K562 (cell line): ENCODE data around the gene CAMK2A. TPM values are rescaled to one million over a fixed set of nuclear protein-coding genes. Genes with fewer than 3 reads are reported as not detected.

Experiments
- ATAC-seq: fragments of 200-7000 bp; cut with Tn5 transposase; 3 replicates; pipeline ENCODE4 v1.9.1; 2020; ENCODE audit warnings: moderate library complexity
- BruUV-seq: library from RNA; stranded (reverse); fragments of 400-500 nt; replicated peaks from 2 replicates; lab custom pipeline; 2021; lab: Mats Ljungman, UMichigan
- CTCF ChIA-PET: fragments of 300-600 bp; formaldehyde crosslinking; extraction: SDS; loops from one replicate; lab custom pipeline; 2021; ENCODE audit warnings: low intra/inter-chr PET ratio; lab: Yijun Ruan, JAX
- POLR2A ChIA-PET: fragments of 300-600, 350-650 bp; sonication (Branson Sonifier 250); formaldehyde crosslinking; extraction: SDS; loops from one replicate; lab custom pipeline; 2021; ENCODE audit warnings: antibody characterized with exemption, inconsistent platforms; lab: Yijun Ruan, JAX
- DNase-seq, 4 experiments: peaks; one replicate each; pipeline versions ENCODE4 v3.0.0 to v3.0.0-alpha.2; 2011 to 2018; ENCODE audit warnings: low spot score in 3 of 4, mixed read lengths in 3 of 4; ENCODE audit errors: extremely low read depth in 1 of 4
- FAIRE-seq: peaks from 2 replicates; lab custom pipeline; 2011; peaks lifted over from hg19 to GRCh38; lab: Jason Lieb, UNC
- H2AFZ ChIP-seq: 2 replicates; pipeline ENCODE4 v1.6.0; 2011; ENCODE audit warnings: low read depth, low read length, control low read depth, inconsistent platforms
- H3K27ac ChIP-seq: fragments of 200-600 bp; 3 replicates; pipeline ENCODE4 v1.8.0; 2011; ENCODE audit warnings: low read depth, mild to moderate bottlenecking, control low read depth, inconsistent platforms, low read length, moderate library complexity, mixed read lengths; ENCODE audit errors: extremely low read depth
- H3K27me3 ChIP-seq, 2 experiments: fragments of 300-600 bp in 1 of 2; 2 replicates in 1 of 2; 3 replicates in 1 of 2; pipeline versions ENCODE4 v1.6.0 to v1.8.0; 2011; ENCODE audit warnings: inconsistent platforms in 2 of 2, low read length in 2 of 2, mild to moderate bottlenecking in 1 of 2, mixed read lengths in 1 of 2, moderate library complexity in 1 of 2; ENCODE audit not compliant: control insufficient read depth in 2 of 2, insufficient read depth in 2 of 2
- H3K36me3 ChIP-seq: fragments of 300-600 bp; 3 replicates; pipeline ENCODE4 v1.8.0; 2011; ENCODE audit warnings: mild to moderate bottlenecking, low read length, inconsistent platforms; ENCODE audit not compliant: control insufficient read depth, insufficient read depth
- H3K4me1 ChIP-seq, 2 experiments: fragments of 200-600 bp in 1 of 2; replicated peaks in 1 of 2; 2 replicates in 1 of 2; 3 replicates in 1 of 2; pipeline versions ENCODE4 v1.5.1 to v1.8.0; 2011; ENCODE audit warnings: inconsistent platforms in 2 of 2, low read length in 2 of 2, mild to moderate bottlenecking in 1 of 2, mixed read lengths in 1 of 2, moderate library complexity in 1 of 2; ENCODE audit not compliant: control insufficient read depth in 2 of 2, insufficient read depth in 2 of 2
- H3K4me2 ChIP-seq: 2 replicates; pipeline ENCODE4 v1.6.1; 2011; ENCODE audit warnings: low read length, control low read depth, inconsistent platforms, mixed read lengths; ENCODE audit not compliant: insufficient read depth
- H3K4me3 ChIP-seq: fragments of 200-600 bp; sonication (generic), shearing (Covaris generic); 2 replicates; pipeline ENCODE4 v1.5.1; 2016; ENCODE audit warnings: control low read depth, inconsistent platforms
- H3K79me2 ChIP-seq: fragments of 200-600 bp; 3 replicates; pipeline ENCODE4 v1.8.0; 2011; ENCODE audit warnings: low read length, inconsistent platforms; ENCODE audit not compliant: control insufficient read depth, insufficient read depth
- H3K9ac ChIP-seq, 2 experiments: 2 replicates each; pipeline versions ENCODE4 v1.6.0 to v1.6.1; 2011; ENCODE audit warnings: low read depth in 2 of 2, low read length in 2 of 2, control low read depth in 1 of 2, inconsistent platforms in 1 of 2, mild to moderate bottlenecking in 1 of 2, mixed read lengths in 1 of 2; ENCODE audit not compliant: insufficient read depth in 1 of 2
- H3K9me1 ChIP-seq: one replicate; pipeline ENCODE4 v1.6.0; 2011; ENCODE audit warnings: inconsistent platforms, mild to moderate bottlenecking, low read length, moderate library complexity; ENCODE audit not compliant: control insufficient read depth, insufficient read depth
- H3K9me3 ChIP-seq: replicated peaks from 2 replicates; pipeline ENCODE4 v1.5.1; 2011; ENCODE audit warnings: low read depth, low read length, inconsistent platforms; ENCODE audit not compliant: control insufficient read depth, insufficient read depth
- H4K20me1 ChIP-seq: replicated peaks from 2 replicates; pipeline ENCODE4 v1.6.1; 2011; ENCODE audit warnings: low read length, inconsistent platforms, mixed read lengths; ENCODE audit not compliant: control insufficient read depth, insufficient read depth
- GABPA ChIP-seq: fragments of 200-800 bp; sonication (Bioruptor generic); conservative IDR thresholded peaks from 2 replicates; pipeline ENCODE4 v1.6.1; 2016; ENCODE audit warnings: low read depth, missing genetic modification characterization, missing compliant biosample characterization
- LCOR ChIP-seq: sonication (generic); formaldehyde crosslinking; IDR thresholded peaks from 2 replicates; pipeline ENCODE4 v1.8.0; 2022; ENCODE audit warnings: mild to moderate bottlenecking, missing genetic modification reagents
- NCOA2 ChIP-seq, 2 experiments: fragments of 450-650 bp; IDR thresholded peaks; 2 replicates each; pipeline ENCODE4 v1.6.1; 2018; ENCODE audit warnings: mild to moderate bottlenecking in 2 of 2, moderate library complexity in 1 of 2; ENCODE audit not compliant: partially characterized antibody in 2 of 2
- NCOA4 ChIP-seq: fragments of 450-650 bp; IDR thresholded peaks from 2 replicates; pipeline ENCODE4 v1.6.1; 2018; ENCODE audit warnings: mild to moderate bottlenecking; ENCODE audit not compliant: partially characterized antibody
- NFE2 ChIP-seq: IDR thresholded peaks from 2 replicates; pipeline ENCODE4 v1.6.1; 2014; ENCODE audit warnings: antibody characterized with exemption, low read depth
- PTTG1 ChIP-seq: fragments of 450-650 bp; IDR thresholded peaks from 2 replicates; pipeline ENCODE4 v1.6.1; 2016; ENCODE audit warnings: low read depth, mild to moderate bottlenecking, missing genetic modification characterization, missing compliant biosample characterization
- RBBP5 ChIP-seq: fragments of 200-600 bp; sonication (generic); IDR thresholded peaks from 2 replicates; pipeline ENCODE4 v1.6.1; 2012; ENCODE audit warnings: borderline replicate concordance, mild to moderate bottlenecking, low read length, control low read depth, inconsistent platforms; ENCODE audit not compliant: insufficient read depth, poor library complexity, severe bottlenecking
- STAG1 ChIP-seq: sonication (generic); formaldehyde crosslinking; IDR thresholded peaks from 2 replicates; pipeline ENCODE4 v1.5.0; 2020; ENCODE audit warnings: missing genetic modification reagents, borderline replicate concordance
- WGBS: fragments of 100-300 bp; shearing (Covaris generic); methylation state at CpG from one replicate; pipeline ENCODE4 v1.1.6; 2016; ENCODE audit warnings: low coverage, mixed read lengths; ENCODE audit not compliant: insufficient coverage; ENCODE audit errors: missing lambda C conversion rate; 5-methylcytosine and 5-hydroxymethylcytosine counted together
- in situ Hi-C: fragments of 300-500 bp; cut with MboI; formaldehyde crosslinking; loops from 4 replicates; pipeline ENCODE4 v1.15.0; 2018; ENCODE audit warnings: inconsistent platforms, mixed read lengths
- intact Hi-C: fragments of 100-400 bp; cut with micrococcal nuclease; formaldehyde crosslinking; loops from 2 replicates; pipeline ENCODE4 v1.14.2; 2022
- polyA plus RNA-seq, 8 experiments: library from polyadenylated mRNA; depleted of rRNA in 4 of 8; stranded (reverse) in 5 of 8; unstranded in 3 of 8; fragments of >200 nt; fragmentation: Nextera tagmentation in 2 of 8; fragmentation: Illumina TruSeq in 1 of 8; extraction: Ambion mirVana in 2 of 8; extraction: Trizol in 1 of 8; gene quantifications; 2 replicates each; pipeline versions ENCODE4 v1.2.1 to v1.2.3, GENCODE V29; 2011 to 2014; ENCODE audit warnings: inconsistent platforms in 1 of 8, missing spikeins in 1 of 8
- total RNA-seq, 7 experiments: library from RNA; depleted of rRNA in 6 of 7; stranded (reverse); fragments of >200 nt in 6 of 7; fragmentation: Illumina TruSeq in 2 of 7; extraction: Trizol in 2 of 7; gene quantifications; 2 replicates each; pipeline versions ENCODE4 v1.2.1 to v1.2.3, GENCODE V29; 2011 to 2021; ENCODE audit warnings: low replicate concordance in 1 of 7
- TF ChIP-seq, protein P1 (sequence below), 2 experiments: fragments of 450-650 bp; formaldehyde crosslinking in 1 of 2; IDR thresholded peaks; 2 replicates each; pipeline versions ENCODE4 v1.4.0 to v1.6.1; 2014 to 2020; ENCODE audit warnings: mild to moderate bottlenecking in 2 of 2, borderline replicate concordance in 1 of 2, low read depth in 1 of 2
- TF ChIP-seq, protein P2 (sequence below): fragments of 200-800 bp; sonication (Bioruptor generic); IDR thresholded peaks from 2 replicates; pipeline ENCODE4 v1.6.1; 2017; ENCODE audit warnings: missing genetic modification characterization, missing compliant biosample characterization
- TF ChIP-seq, protein P3 (sequence below): fragments of 250-450 bp; sonication (Bioruptor Pico); IDR thresholded peaks from 2 replicates; pipeline ENCODE4 v1.5.1; 2021; ENCODE audit warnings: mild to moderate bottlenecking

Gene CAMK2A
- total and polyA plus RNA-seq, 9 of the 15 experiments (the other 6 are each of a cell fraction or from before 2014, with no cell fraction given) = 0.01 to 0.18 (median 0.04) TPM; not detected in 6

DNA sequence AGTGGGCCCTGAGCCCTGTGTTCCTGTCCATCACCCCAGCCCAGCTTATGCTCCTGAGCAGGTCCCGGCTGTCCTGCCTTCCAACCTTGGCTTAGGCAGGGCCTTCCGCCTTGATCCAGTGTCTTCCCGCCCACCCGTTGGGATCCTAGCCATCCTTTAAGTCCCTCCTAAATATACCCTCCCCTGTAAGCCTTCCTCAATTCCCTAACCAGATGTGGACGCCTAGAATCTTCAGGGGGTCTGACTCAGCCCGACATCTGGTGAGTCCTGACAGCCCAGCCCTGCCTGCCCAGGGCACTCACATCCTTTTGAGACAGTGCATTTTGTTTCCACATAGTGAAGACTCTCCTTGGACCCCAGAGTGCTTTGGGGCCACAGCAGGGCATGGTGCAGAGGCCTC lies 76.0 kb downstream of the CAMK2A start:
- no peak overlapping the region for H3K27ac ChIP-seq
- H3K79me2 ChIP-seq = no peaks in the 10 kb centered on the region
- H3K4me2 ChIP-seq = no peak overlapping the region
- no peaks in the 10 kb centered on the region for H3K9me3 ChIP-seq
- in situ Hi-C loops = loop anchor here (10.0 kb wide), 1 partner anchor 579 kb away; no protein-coding TSS in a partner anchor
- H4K20me1 ChIP-seq = no peaks in the 10 kb centered on the region
- CTCF ChIA-PET = no interaction called here
- H3K4me3 ChIP-seq = no peak overlapping the region
- FAIRE-seq (no peak), DNase-seq (no peak), ATAC-seq (no peak)
- BruUV-seq = no TSS peak
- intact Hi-C loops = no loop called here
- H3K9me1 ChIP-seq = no peaks in the 10 kb centered on the region
- H3K9ac ChIP-seq = no peak overlapping the region
- H3K36me3 ChIP-seq = no peaks in the 10 kb centered on the region
- no peak overlapping the region for H2AFZ ChIP-seq
- POLR2A ChIA-PET = no interaction called here
- peaks cover 7 to 35% of the 10 kb centered on the region in 2 experiments for H3K27me3 ChIP-seq
- peaks cover 4 to 8% of the 10 kb centered on the region in 2 experiments; a peak in 3 of 5 replicates for H3K4me1 ChIP-seq
- WGBS = 31% methylated on average over 6 of the region's 6 CpGs
- TF ChIP-seq, protein P1, sequence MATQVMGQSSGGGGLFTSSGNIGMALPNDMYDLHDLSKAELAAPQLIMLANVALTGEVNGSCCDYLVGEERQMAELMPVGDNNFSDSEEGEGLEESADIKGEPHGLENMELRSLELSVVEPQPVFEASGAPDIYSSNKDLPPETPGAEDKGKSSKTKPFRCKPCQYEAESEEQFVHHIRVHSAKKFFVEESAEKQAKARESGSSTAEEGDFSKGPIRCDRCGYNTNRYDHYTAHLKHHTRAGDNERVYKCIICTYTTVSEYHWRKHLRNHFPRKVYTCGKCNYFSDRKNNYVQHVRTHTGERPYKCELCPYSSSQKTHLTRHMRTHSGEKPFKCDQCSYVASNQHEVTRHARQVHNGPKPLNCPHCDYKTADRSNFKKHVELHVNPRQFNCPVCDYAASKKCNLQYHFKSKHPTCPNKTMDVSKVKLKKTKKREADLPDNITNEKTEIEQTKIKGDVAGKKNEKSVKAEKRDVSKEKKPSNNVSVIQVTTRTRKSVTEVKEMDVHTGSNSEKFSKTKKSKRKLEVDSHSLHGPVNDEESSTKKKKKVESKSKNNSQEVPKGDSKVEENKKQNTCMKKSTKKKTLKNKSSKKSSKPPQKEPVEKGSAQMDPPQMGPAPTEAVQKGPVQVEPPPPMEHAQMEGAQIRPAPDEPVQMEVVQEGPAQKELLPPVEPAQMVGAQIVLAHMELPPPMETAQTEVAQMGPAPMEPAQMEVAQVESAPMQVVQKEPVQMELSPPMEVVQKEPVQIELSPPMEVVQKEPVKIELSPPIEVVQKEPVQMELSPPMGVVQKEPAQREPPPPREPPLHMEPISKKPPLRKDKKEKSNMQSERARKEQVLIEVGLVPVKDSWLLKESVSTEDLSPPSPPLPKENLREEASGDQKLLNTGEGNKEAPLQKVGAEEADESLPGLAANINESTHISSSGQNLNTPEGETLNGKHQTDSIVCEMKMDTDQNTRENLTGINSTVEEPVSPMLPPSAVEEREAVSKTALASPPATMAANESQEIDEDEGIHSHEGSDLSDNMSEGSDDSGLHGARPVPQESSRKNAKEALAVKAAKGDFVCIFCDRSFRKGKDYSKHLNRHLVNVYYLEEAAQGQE (IDR thresholded peaks at IDR 0.05; ENCODE audit: borderline replicate concordance) = no peak
- TF ChIP-seq, protein P1 (CRISPR knock-in tag; IDR thresholded peaks at IDR 0.05; ENCODE audit: low read depth) = no peak
- TF ChIP-seq, protein P2, sequence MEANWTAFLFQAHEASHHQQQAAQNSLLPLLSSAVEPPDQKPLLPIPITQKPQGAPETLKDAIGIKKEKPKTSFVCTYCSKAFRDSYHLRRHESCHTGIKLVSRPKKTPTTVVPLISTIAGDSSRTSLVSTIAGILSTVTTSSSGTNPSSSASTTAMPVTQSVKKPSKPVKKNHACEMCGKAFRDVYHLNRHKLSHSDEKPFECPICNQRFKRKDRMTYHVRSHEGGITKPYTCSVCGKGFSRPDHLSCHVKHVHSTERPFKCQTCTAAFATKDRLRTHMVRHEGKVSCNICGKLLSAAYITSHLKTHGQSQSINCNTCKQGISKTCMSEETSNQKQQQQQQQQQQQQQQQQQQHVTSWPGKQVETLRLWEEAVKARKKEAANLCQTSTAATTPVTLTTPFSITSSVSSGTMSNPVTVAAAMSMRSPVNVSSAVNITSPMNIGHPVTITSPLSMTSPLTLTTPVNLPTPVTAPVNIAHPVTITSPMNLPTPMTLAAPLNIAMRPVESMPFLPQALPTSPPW = no peak
- TF ChIP-seq NCOA2 (IDR thresholded peaks at IDR 0.05; ENCODE audit: partially characterized antibody in 2 of 2) = no peak
- TF ChIP-seq NFE2 = no peak
- no peak for TF ChIP-seq RBBP5
- TF ChIP-seq GABPA (tag) = no peak
- TF ChIP-seq NCOA4 = no peak
- no peak for TF ChIP-seq STAG1 (CRISPR knock-in tag)
- TF ChIP-seq, protein P3, sequence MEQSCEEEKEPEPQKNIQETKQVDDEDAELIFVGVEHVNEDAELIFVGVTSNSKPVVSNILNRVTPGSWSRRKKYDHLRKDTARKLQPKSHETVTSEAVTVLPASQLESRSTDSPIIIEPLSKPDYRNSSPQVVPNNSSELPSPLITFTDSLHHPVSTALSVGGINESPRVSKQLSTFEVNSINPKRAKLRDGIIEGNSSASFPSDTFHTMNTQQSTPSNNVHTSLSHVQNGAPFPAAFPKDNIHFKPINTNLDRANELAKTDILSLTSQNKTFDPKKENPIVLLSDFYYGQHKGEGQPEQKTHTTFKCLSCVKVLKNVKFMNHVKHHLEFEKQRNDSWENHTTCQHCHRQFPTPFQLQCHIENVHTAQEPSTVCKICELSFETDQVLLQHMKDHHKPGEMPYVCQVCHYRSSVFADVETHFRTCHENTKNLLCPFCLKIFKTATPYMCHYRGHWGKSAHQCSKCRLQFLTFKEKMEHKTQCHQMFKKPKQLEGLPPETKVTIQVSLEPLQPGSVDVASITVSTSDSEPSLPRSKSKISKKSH (CRISPR knock-in tag) = no peak
- TF ChIP-seq PTTG1 = no peak
- TF ChIP-seq LCOR (CRISPR knock-in tag) = no peak
